ENCODE data around the gene ELMOD1.

The ELMOD1 gene

DNA sequence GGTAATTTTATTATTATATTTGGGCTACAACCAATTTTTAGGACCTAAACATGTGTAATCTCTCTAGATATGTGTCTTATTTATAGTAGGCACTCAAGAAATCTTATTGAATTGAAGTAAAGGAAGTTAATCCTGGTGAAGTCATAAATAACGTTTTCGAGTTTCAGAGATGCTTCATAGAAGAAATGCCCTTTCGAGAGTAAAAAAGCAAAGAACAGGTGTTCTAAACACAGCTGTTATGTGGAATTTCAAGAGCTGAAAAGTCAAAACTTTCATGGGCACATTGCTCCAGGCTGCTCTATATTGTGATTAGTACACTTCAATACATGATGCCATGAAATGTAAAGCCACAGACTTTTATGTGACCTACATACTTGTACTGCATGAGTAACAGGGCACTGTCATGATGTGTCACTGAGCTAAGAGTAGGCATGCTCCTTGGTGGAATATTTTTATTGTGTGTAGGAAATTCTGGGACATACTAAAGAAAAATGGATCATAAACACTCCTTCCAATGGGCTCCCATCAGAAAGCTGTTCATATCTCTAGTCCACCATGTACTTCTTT is 7.2 kb upstream of the ELMOD1 start:
- DNase-seq (ENCODE audit: low read depth): no peak

DNA sequence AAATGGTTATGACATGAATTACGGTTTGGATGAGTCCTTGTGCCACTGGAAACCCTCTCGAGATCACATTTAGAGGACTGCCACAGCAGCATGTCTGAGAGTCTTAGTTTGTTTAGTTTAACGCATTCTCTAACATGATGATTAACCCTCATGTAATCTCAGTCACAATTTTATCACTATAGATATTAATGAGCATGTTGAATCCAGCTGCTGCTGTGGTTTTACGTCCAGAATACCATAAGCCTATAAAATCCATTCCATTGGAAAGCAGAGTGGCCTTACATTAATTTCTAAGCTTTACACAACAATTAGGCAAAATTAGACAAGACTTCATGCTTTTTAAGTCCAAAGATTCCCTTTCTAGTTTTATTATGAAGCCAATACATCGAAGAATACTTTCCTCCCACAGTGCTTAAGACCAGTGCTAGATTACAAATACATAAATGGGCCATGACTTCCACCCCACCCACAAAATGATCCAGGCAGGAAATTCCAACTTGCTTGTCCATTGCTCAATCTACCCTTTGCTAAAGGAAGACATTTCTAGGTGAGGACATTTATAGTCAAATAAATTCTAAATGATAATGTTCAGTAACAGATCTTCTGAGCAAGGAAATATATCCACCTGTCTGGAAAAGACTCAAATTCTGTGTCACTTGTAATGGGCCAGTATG is 3.5 kb upstream of the ELMOD1 start:
- no peak for DNase-seq (ENCODE audit: low read depth)

DNA sequence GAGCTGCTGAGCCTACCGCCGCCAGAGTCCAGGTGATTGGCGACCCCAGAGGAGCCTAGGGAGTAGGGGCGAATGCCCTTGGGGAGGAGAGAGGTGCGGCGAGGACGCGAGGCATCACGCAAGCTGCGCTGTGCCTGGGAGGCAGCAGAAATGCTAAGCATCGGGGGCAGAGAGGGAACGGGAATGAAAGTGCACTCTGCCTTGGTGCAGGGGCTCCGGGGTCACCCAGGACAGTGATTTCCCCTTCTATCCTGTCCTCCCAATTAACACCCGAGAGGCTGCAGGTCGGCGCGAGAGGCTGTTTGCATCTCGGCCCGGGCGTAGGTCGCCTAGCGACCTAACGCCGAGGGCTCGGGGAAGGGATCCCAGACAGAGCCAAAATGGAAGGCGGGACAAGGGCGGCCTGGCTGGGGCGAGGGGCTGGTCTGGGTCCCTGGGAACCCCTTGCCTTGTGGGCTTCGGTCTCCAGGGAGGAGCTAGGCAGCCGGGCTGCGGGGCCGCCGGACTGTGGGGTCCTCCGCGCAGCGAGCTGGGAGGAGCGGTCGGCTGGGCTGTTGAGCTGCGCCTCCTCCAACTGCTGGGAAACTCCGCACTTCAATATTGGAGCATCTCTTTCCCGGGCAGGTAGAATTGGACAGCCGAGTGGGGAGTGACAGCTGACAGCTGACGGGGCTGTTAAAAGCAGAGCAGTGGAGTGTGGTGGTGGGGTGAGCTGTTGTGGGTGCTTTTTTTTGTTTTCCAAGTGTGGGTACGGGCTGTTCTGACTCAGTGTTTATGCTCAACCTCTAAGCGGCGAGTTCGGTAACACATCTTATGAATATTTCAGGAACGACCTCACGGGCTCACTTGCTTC is 657 bp downstream of the ELMOD1 start:
- no peak for DNase-seq (ENCODE audit: low read depth)

DNA sequence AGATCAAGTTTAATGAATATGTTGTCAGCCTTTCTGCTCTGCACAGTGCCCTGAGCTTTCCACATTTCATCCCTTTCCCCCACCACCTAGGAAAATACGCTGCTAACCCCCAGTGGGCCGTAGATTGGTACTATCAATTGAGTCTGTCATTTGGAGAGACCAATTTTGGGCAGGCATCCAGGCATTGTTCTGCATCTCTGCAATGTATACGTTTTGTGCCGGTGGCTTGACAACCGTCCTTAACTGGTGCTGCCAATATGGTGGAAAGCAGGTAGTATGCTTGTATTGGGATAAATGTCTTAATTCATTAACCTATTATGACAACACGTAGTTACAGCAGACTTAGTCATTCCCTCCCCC is 1.3 kb downstream of the ELMOD1 start:
- no peak for DNase-seq (ENCODE audit: low read depth)

DNA sequence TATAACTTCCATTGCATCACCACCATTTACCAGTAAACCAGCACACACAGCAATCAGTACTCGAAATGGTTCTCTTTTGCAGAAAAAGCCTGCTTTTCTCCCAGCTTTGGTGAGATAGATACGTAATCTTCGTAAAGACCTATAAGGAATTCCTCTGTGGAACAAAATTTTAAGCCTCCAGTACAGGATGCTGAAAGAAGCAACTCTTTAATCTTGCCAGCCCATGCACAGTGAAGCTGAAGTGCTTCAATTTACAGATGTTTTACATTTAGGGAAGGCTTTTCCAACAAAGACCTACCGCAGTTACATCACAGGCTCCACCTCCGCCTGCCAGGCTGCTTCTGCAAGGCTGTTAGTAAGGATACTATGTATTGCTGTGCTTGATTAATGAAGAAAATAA is 1.9 kb downstream of the ELMOD1 start:
- no peak for DNase-seq (ENCODE audit: low read depth)

DNA sequence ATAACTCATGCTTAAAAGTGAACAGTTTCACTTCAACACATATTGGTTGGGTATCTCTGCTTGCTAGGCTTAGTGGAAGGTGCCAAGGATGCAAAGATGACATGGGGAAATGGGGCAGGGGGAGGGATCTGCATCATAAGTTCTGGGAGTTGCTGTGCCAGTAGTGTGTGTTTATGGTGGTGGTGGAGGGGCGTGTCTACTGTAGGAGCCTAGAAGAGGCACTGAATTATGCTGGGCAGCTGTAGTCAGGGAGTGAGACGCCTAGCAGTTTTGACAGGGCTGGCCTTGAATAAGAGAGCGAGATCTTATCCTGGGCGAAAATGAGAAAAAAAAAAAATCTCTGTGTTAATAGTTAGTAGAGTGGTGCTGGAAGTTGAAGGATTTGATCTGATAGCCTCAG is 3.0 kb downstream of the ELMOD1 start:
- no peak for DNase-seq (ENCODE audit: low read depth)

DNA sequence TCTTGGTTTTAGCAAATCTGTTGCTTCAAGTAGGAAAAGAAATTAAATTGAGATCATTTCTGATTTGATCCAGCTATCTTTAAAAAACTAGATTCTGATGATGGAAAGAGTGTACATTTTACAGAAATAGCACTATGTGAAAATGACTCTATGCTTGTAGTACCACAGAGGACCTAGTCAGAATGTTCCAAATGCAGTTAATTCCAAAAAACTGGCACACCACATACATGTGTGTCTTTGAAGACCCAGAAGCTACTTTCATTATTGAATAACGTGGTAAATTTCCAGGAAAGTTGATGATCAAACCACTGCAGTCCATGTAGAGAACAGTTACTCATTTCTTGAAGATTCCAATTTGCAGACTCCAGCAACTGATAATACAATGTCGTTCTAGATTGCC is 3.8 kb downstream of the ELMOD1 start:
- DNase-seq (ENCODE audit: low read depth): no peak

DNA sequence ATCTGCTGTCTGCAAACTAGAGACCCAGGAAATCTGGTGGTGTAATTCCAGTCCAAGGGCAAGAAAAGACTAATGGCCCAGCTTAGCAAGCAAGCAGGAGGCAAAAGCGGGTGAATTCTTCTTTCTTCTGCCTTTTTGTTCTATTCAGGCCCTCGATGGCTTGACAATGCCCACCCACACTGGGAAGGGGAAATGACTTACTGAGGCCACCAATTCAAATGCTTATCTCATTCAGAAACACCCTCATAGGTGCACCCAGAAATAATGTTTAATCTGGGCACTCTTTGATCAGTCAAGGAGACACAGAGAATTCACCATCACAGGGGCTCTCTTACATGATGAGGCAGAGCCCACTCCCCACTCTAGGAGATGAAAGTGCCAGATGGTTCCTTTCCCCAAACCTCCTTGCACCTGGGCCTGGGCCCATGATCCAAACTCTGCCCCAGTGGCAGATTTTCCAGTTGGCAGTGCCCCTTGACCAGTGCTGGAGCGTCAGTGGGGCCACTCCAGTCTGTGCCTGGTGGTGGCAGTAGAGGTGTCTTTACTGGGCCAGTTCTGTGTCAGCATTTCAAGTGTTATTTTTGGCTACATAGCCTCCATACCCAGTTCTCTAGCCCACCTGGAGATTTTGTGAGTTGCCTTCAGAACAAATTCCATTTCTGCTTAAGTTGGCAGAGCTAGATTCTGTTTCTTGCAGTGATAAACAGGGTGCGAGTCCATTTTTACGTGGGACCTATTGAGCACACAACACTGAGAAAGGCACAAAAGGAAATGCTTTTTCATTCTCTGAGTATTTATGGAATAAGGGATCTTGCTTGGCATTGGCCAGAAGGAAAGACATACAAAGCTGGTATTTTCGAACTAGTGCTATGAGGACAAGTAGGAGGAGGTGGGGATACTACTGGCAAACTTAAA is 7.5 kb downstream of the ELMOD1 start:
- no peak for DNase-seq (ENCODE audit: low read depth)

DNA sequence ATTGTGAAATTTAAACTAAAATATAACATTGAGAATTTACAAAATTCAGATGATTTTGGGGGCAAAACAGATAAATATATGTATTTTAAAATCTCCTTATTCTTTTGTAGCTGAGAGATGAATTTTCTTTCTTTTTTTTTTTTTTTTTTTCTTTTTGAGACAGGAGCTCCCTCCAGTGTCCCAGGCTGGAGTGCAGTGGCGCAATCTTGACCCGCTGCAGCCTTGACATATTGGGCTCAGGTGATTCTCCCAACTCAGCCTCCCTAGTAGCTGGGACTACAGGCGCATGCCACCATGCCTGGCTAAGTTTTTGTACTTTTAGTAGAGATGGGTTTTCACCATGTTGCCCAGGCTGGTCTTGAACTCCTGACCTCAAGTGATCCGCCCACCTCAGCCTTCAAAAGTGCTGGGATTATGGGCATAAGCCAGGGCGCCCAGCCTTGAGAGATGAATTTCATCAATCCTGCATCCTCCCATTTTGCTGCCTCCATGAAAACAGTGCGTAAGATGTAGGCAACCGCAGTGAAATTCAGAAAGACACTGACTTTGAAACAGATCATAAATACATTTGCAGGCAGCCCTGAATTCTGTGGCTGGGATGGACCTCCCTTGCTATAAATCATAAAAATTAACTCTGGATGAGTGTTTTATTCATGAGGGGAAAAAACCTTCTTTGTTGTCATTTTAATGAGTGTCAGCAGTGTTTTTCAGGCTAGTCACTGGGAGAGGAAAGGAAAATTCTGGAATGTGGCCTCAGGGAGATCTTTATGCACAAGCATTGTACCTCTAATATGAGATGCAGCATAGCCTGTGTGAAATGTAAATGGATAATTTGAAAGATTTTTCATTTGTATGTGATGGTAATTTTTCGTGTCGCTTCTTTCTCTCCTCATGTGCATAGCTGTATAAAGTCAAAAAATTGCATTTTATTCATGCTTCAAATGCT is 14.4 kb downstream of the ELMOD1 start:
- no peak for DNase-seq (ENCODE audit: low read depth)

DNA sequence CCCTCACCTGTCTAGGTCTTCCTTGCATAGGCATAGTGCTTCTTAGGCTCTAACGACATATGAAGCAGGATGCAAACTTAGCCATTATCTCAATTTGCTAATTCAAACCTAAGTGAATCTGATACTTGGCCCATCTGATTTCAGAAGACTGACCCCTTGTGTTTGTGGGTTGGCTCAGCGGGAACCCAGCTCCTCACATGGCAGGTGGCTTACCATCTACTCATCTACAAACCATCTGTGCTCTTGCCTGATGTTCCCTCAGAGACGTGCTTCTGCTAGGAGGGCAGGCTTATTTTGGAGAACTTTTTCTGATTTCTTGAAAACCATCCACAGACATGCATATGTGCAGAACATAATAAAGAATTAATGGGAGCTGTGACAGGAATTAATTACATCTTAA is 15.2 kb downstream of the ELMOD1 start:
- no peak for DNase-seq (ENCODE audit: low read depth)

DNA sequence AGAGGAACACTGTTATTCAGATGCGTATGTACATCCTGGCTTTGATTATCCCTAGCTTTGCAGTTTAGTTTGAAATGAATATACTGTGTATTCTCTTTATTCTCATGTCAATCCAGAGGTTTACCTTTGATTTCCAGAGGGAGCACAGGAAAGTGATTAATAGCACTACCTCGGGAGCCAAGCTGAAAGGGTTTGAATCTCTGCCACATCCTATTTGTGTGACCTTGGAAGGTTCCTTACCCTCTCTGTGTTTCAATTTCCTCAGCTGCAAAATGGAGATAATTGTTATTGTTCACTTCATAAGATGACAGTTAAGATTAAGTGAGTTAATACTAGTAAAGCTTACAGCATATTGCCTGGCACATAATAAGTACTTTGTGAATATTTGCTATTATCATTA is 17.9 kb downstream of the ELMOD1 start:
- no peak for DNase-seq (ENCODE audit: low read depth)

DNA sequence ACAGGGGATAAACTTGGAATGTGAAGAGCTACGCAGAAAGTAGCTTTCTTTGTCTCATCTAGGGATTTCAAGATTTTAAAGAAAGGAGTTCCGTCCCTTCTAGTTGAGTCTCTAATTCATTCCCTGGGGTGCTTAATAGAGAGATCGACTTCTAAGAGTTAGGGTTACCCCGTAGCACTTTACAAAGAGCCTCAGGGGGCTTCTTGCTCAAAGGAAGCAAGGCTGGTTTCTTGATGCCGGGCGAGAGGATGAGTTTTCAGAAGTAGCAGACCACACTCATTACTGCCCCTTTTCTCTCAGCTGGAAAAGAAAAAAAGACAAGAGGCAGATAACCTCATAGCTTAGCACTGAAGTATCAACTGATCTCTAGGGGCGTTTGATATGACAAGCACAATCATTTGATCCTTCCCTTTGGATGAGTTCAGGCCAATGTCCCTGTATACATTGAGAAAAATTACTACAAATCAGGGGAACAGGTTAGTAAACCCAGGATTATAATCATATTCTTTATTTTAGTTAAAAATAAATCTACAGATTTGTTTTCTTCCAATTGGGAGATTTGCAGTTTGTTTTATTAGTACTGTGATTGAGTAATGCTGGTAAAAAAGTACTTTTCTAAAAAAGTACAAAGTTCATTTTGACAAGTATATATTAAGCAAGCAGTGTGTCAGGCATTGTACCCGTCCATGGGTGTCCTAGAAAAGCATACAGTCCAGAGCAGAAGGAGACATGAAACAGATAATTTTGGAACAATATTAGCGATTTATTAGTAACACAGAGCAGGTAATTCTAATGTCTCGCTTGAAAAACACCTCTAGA is 18.7 kb downstream of the ELMOD1 start:
- no peak for DNase-seq (ENCODE audit: low read depth)

DNA sequence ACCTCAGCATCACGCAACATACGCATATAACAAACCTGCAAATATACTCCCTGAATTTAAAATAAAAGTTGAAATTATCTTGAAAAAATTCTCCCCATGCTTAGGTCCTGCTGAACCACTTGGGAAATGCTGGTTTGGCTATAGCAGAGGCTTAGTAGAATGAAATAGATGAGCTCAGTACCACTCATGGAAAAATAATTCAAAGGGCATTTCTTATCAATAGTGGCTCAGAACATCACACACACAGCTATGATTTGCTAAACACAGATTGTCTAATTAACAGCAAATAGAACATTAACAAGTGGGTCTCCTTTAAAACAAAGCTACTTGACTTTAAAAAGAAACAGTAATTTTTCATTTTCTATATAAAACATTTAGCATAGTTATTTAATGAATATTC is 21.5 kb downstream of the ELMOD1 start:
- no peak for DNase-seq (ENCODE audit: low read depth)

DNA sequence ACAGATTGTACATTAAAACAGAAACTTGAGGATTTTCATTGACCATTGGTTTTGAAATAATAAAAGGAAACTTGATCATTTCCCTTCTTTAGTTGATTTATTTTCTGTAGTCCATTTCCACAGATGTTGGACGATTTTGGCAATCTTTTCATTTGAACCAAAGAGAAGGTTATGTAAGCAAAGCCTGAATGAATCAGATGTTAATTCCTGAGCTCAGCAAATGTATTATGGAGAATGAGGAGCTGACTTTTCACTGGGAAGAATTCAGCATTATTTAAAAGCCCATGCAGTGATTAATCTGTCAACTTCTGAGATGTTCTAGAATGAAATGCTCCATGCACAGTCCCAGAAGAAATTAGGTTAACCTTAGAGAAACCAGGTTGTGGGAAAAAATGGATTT is 29.0 kb downstream of the ELMOD1 start:
- peak; percentile 30 for DNase-seq (ENCODE audit: low read depth)

DNA sequence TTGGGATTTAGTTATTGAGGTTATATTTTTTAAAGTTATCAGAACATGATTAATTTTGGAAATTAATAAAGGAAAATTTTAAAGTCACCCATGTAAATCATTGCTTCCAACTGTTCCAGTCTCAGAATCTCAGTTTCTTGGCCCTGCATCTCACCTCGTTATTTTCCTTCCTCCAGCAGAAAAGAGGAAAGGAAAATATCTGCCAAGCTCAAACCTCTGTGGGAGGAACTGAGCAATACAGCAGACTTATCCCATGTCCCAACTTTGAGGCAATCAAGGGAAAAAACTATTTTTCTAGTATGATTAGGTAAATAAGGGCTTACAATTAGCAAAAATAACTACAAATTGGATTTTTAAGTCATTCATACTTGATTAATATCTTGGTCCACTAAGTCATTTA is 30.1 kb downstream of the ELMOD1 start:
- DNase-seq (ENCODE audit: low read depth): no peak

DNA sequence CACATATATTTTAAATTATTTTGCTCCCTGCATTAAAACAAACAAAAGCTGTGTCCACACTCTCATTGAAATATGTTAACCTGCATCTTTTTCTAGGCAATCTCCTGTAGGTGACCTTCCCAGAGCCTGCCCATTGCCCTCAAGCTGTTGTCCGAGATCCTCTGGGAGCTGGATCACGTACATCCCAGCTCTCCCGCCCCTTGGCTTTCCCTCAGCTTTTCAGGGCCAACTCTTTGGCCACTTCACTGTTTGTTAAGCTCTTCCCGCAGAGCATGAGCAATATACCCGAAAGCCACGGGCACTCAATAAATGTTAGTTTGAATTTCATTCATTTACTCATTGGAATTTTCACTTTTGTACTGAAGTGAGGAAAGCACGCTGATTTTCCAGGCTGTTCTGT is 32.2 kb downstream of the ELMOD1 start:
- DNase-seq (ENCODE audit: low read depth): no peak

DNA sequence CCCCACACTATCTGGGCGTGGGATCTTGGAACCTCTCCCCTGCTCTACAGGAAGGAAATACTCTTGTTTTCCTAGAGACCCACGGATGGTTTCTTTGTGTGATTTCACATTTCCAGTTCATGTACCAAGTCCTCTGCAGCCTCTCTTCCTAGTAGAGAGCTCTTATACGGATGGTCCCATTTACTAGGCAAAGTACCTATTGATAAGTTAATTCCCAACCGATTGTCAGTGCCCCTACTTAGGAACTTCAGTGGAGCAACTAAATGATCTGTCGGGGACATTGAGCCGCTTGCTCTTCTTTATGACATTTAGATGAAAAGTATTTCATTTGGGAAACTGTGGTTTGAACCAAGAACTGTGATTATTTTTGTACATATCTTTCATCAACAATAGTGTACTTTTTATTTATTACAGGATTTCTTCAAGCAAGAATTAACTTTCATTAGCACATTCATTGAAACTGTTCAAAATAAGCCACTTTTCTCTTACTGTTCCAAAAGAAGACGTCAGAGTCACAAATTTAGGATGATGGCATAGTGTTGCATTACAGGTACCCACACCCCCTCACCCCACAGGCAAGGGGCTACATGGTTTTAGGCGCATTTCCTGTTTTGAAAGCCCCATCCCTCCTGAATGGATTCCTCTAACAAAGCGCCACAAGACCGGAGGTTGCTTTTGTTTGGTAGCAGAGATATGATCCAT is 34.2 kb downstream of the ELMOD1 start:
- DNase-seq (ENCODE audit: low read depth): no peak

DNA sequence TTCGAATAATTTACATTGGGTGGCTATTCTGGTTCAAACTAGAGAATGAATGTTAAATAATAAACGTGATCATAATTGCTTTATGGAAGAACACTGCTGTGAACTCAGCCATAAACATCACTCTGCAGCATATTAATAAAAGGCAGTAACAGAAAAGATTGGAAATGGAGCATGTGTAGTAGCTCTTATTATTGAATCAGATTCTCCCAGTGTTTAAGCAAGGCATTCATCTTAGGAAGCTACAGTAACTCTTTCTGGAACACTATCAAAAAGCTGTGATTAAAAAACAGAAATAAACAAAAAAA is 34.7 kb downstream of the ELMOD1 start:
- DNase-seq (ENCODE audit: low read depth): no peak

DNA sequence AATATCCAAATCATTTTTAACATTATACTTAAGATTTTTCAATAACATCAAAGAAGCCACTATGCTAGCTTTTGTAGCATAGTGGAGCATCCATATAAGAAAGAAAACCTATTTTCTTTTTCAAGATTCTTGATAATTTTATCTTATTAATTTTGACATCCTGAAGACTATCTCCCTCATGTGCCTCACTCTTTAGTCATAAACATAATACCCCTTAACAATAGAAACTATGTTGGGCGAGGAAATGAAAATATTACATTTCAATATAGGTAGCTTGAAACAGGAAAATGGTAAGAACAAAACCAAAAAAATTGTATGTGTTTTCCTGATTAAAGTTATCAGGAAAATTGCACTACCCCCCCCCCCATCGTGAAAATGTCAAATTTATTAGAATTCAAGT is 40.1 kb downstream of the ELMOD1 start:
- no peak for DNase-seq (ENCODE audit: low read depth)

DNA sequence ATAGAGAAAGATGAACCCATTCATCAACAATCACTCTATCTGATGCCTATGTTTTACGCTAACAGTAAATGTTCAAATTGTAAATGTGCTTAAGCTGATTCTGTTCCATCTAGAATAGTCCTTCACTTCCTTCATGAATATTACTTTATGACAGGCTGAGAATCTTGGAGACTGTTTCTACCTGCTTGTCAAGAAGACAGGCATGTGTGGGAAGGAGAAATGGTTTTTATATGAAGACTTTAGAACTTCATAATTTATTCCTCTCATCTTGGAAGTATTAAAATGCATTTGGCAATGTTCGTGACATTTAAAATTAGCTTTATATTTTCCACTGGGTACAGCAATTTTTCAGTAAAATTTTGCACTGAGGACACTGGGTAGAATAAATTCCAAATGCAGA is 41.0 kb downstream of the ELMOD1 start:
- DNase-seq (ENCODE audit: low read depth): no peak
